Activated T-helper 9 cell treated with anti-CD3 and anti-CD28 coated beads, Interleukin-2, amount 50 U/mL, for 16 hours (primary cell): ENCODE data around the gene ME1.
"Not testable (repeated sequence)": the region's sequence is repeated elsewhere in the genome, so short reads cannot be mapped to it uniquely, and the experiment has no call there.

Experiments used
- DNase-seq: peaks from one replicate; pipeline ENCODE4 v3.0.0-alpha.2; 2020; ENCODE audit warnings: low read depth

The ME1 gene

DNA sequence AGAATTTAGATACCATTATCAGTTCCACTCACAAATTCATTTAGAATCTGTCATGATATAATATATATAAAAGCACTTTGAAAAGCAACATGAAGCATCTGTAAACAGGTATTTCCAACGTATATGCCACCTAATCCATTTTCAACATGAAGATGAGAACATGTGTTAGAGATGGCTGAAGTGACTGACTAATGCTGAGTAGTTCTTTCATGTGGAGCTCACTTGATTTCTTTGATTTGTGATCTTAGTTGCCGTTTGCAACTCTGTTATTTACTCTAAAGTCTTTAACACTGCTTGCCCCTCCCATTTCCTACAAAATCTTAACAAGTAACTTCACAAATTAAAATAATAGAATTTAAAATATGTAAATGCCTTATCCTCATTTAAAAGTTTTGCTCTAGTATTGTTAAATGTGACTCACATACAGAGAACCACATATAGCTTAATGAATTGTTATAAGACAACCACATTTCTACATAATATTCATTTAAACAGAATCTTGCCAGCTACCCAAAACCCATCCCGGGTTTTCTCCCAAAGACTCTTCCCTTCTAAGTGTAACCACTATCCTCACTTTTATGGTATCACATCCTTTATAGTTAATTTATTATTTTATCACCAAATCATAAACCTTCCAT is 78.3 kb downstream of the ME1 start:
- no peak for DNase-seq

DNA sequence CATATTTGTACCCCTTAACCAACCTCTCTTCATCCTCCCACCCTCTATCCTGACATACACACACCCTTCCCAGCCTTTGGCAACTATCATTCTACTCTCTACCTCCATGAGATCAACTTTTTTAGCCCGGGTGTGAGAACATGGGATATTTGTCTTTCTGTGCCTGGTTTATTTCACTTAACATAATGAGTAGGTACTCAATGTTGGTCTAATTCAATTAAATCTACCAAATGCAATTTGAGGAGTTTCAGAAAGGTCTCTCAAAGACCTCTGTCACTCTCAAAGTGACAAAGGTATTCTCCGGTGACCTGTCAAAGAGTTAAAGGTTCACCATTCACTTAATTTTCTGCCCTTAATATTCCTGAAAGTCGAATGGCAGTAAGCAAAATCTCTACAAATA is 87.7 kb downstream of the ME1 start:
- DNase-seq: no peak

DNA sequence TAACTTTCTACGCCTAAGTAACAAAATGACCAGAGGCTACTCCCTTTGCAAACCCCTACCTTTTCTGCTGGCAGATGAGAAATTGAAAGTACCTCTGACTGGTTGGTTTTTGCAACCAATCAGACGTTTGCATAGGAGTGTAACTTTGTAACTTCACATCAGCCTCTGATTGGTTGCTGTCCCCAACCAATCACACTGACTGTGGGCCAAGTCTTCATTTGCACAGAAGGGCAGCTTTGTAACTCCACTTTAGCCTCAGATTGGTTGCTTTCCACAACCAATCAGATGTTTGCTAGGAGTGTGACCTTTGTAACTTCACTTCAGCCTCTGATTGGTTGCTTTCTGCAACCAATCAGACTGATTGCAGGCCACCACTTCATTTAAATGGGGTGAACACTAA is 89.1 kb downstream of the ME1 start:
- DNase-seq: no peak

DNA sequence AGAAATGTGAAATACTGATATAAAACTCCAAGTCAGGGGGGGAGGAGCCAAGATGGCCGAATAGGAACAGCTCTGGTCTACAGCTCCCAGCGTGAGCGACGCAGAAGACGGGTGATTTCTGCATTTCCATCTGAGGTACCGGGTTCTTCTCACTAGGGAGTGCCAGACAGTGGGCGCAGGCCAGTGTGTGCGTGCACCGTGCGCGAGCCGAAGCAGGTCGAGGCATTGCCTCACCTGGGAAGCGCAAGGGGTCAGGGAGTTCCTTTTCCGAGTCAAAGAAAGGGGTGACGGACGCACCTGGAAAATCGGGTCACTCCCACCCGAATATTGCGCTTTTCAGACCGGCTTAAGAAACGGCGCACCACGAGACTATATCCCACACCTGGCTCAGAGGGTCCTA is 96.9 kb downstream of the ME1 start:
- DNase-seq: not testable (repeated sequence)

DNA sequence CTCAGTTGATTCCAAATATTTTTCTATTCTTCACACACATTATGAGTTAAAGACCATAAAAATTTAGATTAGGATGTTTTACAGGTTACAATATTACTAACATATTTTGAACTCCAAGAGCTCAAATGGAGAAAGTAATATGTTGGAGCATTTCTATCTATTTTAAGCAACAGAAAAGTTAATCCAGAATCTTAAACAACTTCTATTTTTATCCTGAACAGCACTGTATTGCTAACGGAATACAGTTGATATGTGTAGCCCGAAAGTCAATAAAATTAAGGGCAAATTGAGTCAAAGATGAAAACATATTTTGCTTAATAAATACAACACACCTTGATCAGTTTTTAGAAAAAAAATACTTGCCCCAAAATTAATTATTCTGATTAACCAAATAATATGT is 97.4 kb downstream of the ME1 start:
- DNase-seq: no peak

DNA sequence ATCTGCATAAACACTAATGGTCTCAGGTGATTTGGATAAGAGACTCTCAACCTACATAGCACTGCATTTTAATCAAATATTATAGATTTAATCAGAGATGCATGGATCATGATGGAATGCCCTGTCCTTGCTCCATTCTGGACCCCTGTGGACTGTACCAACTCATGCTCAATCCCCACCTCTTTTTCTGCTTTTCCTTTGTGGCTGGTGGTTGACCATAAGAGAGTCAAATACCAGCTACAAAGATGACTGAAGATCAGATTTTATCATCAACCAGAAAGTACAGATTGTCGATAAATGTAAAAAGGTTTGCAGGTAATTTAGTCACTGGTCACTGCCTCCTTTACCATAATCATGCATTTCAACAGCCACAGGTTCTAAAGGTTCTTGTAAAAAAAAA is 116.2 kb downstream of the ME1 start:
- no peak for DNase-seq

DNA sequence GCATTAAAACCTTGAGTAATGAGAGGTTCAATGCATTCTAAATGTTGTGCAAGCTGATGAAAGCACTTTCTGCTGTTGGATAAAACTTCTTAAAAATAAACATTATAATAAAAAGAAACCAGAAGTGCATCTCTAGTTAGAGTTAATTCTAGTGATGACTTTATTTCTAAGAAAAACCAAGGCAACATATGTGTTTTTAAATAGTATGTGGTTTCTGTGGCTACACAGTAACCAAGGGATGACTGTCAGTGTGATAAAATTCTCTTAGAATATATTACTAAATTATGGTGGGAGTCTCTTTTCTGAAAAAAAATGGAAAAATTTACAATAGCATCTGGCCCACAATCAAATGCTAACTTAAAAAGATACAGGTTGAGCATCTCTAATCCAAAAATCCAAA is 117.0 kb downstream of the ME1 start:
- DNase-seq: no peak

DNA sequence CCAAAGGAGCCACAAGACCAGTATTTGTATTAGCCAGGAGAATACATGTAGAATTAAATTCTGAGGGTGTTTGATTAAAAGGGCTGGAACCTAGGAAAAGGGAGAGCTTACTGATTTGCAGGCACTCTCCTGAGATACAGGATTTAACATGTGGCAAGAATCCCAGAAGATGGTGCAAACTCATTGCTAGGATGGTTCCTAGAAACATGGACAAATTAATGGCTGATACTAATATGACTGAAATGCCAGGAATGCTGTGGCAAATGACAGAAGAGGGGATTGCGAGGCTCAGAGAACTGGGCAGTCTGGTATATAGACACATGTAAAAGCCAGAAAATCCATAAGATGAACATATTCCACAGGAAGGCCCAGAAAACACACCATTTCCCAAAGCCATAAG is 119.6 kb downstream of the ME1 start:
- DNase-seq: no peak

DNA sequence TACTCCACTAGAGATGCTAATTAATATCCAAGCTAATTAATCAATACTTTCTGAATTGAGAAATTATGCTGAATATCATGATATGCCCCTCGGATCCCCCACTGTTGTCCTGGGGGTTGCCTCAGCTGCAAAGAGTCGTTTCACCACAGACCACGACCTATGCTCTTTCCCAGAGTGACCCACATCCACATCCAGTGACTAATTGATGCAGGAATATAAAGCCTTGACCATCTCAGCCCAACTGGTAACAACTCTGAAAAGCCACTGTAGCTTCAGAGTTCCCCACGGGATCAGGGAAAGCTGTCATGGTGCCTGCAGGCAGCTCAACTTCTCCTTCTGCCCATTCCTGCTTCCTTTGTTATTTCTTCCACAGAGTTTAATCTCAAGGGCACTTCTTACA is 120.8 kb downstream of the ME1 start:
- DNase-seq: no peak

DNA sequence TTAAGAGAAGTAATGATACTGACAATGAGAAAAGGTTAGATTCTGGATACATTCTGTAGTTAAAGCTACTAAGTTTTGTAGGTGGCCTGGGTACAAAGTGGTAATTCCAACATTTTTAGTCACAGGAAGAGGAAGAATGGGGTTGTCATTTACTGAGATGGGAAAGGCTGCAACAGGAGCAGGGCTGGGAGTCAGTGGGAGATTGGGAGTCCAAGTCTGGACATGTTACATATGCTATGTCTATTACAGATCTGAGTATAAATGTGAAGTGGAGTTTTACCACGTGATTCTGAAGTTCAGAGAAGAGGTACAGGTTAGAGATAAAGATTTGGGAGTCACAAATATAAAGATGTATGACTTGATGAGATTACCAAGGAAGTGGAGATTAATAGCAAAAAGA is 121.5 kb downstream of the ME1 start:
- DNase-seq: no peak

DNA sequence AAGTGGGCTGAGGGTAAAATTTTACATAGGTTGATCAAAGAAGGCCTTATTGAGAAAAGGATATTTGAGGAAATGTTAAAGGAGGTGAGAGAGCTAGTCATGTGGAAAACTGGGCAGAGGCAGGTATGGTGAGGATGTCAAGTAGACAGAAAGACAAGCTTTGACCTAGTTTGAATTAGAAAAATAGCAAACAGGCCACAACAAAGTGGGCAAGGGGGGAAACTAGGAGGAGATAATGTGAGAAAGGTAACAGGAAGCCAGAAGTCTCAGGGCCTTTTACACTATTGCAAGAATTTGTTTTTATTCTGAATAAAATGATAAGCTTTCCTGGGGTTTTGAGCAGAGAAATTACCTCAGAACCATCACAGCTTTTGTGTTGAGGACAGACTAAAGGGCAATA is 122.0 kb downstream of the ME1 start:
- no peak for DNase-seq

DNA sequence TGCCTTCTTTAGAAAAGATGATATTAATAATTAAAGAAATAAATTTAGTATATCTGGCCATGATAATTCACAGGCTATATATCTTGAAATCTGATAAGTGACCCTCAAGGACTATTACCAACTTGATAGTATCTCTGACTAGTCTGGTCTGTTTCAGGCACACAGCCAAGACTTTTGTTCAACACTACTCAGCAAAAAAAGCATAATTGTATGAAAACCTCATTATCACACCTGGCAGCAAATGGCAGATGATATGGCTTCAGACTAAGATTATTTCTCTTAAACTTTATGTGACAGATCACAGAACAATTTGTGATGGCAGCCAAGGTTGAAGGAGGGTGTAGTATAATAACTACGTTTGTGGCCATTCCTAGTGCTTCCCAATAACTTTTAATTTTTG is 123.0 kb downstream of the ME1 start:
- no peak for DNase-seq

DNA sequence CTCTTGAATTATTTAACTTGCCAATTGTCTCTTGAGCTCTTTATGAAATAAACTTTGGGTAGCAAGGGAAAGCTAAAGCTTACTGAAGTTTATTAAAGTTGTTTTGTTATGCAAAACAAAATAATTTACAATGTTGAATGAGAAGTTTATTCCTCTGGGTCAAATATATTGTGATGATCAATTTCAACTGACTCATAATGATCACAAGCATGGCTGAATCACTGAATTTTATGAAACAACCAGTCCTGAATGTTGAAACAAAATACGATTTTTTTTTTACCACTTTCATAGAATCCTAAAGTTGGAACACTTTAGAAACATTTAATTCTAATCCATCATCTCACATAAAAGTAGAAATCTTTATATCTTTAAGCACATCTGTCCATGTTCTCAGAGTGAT is 127.4 kb downstream of the ME1 start:
- DNase-seq: no peak

DNA sequence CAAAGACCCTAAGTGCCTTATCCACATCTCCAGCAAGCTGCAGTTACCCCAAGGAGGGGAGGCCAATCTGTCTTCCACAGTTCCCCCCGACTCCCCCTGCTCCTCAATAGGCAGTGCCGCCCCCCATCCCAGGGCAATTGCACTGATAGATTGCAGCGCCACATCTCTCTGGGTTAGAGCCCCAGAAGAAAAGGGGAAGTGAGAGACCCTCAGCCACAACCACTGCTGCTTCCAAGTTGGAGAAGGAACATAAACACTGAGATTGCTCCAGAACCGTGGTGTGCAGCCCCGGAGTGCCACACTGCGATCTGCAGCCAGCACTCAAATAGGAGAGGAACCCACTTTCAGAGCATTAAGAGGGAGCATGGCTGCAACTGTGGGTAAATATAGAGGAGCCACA is 136.2 kb downstream of the ME1 start:
- DNase-seq: no peak

DNA sequence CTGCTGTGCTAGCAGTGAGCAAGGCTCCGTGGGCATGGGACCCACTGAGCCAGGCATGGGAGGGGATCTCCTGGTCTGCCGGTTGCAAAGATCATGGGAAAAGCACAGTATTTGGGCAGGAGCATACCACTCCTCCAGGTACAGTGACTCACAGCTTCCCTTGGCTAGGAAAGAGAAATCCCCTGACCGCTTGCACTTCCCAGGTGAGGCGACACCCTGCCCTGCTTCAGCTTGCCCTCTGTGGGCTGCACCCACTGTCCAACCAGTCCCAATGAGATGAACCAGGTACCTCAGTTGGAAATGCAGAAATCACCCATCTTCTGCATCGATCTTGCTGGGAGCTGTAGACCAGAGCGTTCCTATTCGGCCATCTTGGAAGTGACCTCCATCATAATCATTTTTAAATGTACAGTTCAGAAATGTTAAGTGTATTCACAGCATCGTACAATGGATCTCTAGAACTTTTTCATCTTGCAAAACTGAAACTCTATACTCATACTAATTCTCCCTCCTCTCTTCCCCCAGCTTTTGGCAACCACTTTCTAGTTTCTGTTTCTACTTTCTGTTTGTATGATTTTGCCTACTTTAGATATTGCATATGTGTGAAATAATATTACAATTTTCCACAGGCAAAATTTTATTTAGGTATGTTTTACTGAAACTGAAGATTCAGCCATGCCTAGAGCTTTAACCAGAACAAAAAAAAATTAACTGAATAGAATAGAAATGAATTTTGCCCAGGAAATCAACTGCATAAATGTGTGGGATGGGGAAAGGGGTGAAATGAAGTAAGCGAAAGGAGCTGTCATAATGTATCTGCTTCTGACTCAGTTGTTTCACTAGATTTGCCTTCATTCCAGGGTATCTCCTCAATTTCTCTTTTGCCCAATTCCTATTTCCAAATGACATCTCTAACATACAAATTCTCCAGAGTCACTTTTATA is 137.7 kb downstream of the ME1 start:
- no peak for DNase-seq

DNA sequence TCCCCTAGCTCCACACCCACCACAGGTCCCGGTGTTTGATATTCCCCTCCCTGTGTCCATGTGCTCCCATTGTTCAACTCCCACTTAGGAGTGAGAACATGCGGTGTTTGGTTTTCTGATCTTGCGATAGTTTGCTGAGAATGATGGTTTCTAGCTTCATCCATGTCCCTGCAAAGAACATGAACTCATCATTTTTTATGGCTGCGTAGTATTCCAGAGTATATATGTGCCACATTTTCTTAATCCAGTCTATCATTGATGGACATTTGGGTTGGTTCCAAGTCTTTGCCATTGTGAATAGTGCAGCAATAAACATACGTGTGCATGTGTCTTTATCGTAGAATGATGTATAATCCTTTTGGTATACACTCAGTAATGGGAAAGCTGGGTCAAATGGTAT is 143.6 kb downstream of the ME1 start:
- DNase-seq: not testable (repeated sequence)

DNA sequence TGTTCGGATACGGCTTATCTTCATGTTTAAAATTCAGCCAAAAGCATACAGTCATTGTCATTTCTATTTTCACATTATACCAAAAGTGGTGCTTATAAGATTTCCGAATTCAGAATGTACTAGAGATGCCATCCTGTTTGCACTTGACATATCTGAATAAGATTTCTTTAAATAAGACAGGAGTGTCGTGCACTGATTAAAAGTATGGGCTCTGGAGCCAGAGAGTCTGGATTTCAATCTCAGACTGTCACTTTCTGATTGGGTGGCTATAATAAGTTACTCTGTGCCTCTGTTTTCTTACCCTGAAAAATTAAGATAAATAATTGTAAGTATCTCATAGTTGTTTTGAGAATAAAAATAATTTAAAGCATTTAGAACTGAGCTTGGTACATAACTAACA is 144.9 kb downstream of the ME1 start:
- DNase-seq: no peak

DNA sequence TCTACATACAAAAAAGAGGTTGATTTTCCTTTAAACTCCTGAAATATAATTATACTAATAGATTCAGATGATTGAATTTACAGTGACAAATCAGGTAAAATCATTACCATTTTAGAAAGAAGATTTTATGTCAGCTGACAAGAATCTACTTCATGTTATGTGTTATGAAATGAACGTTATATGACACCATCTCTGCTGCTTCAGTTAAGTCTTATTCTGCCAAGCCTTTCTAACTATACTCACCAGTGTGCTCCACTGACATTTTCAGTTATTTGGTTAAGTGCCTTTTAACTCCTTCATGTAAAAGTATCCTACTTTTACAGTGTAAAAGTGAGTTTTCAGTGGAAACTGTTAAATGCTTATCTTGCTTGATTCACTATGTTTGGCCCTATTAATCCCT is 157.3 kb downstream of the ME1 start:
- DNase-seq: no peak

DNA sequence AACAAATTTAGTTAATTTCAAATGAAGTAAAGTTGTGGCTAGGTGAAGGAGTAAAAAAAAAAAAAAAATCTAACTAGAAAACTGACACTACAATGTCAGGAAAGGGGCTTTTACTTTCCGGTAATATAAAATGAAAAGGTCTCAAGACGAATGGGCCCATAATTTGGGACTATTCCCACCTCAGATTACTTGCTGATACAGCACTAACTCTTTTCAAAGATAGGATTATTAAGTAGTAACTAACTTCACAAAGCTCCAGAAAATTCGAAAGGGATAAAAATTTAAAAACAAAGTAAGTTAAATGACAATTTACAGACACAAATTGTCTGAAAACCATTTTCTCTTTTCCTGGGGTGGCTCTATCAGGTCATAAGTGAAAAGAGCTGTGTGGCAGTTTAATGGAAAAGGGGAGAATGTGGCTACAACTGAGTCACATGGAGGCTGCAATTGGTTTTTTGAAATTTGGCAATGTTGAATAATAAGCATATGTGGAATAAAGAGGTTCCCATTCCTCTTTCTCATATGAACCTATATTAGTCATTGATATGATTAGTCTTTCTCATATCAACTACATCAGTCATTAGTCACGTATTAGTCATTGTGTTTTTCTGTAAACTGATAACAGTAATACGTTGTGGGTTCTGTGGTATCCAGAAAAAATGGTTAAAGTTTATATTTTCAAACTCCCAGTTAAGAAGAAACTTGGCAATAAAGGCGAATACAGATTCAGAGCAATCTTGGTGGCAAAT is 159.7 kb downstream of the ME1 start:
- DNase-seq: no peak

DNA sequence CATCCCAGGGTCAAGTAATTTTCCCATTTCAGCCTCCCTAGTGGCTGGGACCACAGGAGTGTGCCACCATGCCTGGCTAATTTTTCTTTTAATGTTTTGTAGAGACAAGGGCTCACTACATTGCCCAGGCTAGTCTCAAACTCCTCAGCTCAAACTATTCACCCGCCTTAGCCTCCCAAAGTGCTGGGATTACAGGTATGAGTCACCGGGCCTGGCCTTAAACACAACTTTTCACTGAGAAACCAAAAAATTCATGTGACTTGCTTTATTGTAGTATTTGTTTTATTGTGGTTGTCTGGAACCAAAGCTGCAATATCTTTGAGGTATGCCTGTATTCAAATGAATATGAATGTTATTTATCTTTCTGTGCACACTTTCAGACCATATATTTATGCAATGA is 165.5 kb downstream of the ME1 start:
- DNase-seq: no peak

DNA sequence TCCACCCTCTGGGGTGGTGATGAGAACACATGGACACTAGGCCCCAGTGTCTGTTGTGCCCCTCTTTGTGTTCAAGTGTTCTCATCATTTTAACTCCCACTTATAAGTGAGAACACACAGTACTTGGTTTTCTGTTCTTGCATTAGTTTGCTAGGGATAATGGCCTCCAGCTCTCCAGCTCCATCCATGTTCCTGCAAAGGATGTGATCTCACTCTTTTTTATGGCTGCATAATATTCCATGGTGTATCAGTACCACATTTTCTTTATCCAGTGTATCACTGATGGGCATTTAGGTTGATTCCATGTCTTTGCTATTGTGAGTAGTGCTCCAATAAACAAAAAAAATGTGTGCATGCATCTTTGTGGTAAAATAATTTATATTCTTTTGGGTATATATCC is 170.3 kb downstream of the ME1 start:
- DNase-seq: no peak

DNA sequence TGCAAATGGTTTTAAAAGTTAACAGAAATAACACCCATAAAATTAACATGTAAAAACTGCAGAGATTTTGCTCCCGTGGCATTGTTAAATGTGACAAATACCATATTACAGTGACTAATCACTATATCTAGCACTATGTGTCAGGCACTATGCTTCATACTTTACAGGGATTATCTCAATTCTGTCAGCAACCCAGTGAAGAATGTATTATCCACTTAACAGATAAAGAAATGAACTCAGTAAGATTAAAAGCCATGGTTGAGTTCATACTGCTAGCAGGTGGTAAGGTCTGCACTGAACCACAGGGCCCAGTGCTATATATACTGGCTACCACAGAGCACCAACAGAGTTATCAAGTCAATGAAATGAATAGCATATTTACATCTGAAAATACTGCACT is 172.3 kb downstream of the ME1 start:
- DNase-seq: no peak

DNA sequence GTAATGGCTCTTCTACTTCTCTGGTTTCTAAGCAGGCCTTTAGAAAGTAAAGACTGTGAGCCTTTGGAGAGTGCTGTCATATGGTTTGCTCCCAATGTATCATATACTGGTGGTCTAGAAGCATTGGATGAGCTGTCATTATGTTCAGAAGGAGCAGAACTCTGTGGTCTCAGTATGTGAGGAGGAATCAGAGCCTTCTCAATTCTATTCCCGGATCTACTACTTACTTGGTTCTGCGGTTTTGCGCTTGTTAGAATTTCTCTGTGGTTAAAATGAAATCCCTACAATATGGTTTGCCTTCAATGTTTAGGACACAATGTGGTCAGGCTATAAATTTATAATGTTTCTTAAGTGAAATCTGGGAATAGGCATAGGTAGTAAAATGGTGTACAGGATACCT is 173.1 kb downstream of the ME1 start:
- no peak for DNase-seq
